IPS-15b (cell line): ENCODE measurements around the gene PIK3C2A.

Source experiments
- H3K27me3 ChIP-seq: one replicate; pipeline ENCODE4 v1.6.1; 2013; ENCODE audit warnings: low read length; ENCODE audit not compliant: control insufficient read depth, insufficient read depth
- H3K36me3 ChIP-seq: one replicate; pipeline ENCODE4 v1.6.1; 2013; ENCODE audit warnings: low read length; ENCODE audit not compliant: control insufficient read depth, insufficient read depth
- H3K4me1 ChIP-seq: one replicate; pipeline ENCODE4 v1.6.1; 2013; ENCODE audit warnings: mild to moderate bottlenecking, low read length; ENCODE audit not compliant: control insufficient read depth, insufficient read depth
- H3K4me3 ChIP-seq: one replicate; pipeline ENCODE4 v1.5.1; 2013; ENCODE audit warnings: low read depth, low read length
- H3K9ac ChIP-seq: one replicate; pipeline ENCODE4 v1.6.1; 2013; ENCODE audit warnings: low read depth, mild to moderate bottlenecking, low read length
- H3K9me3 ChIP-seq: one replicate; pipeline ENCODE4 v1.6.1; 2013; ENCODE audit warnings: mild to moderate bottlenecking, low read length; ENCODE audit not compliant: control insufficient read depth, insufficient read depth

The PIK3C2A gene

GRCh38 chr11:17171916-17172315 lies 35.9 kb downstream of the PIK3C2A start:
- H3K9me3 ChIP-seq: no peaks in the 10 kb centered on the region
- no peak overlapping the region for H3K4me3 ChIP-seq
- H3K9ac ChIP-seq: no peak overlapping the region
- H3K27me3 ChIP-seq: no peaks in the 10 kb centered on the region
- no peaks in the 10 kb centered on the region for H3K4me1 ChIP-seq
- H3K36me3 ChIP-seq: no peaks in the 10 kb centered on the region

- Histone ChIP-seq H3K9ac (no peak overlapping the region), H3K27me3 (no peaks in the 10 kb centered on the region), H3K36me3 (no peaks in the 10 kb centered on the region), H3K4me3 (no peak overlapping the region), H3K9me3 (no peaks in the 10 kb centered on the region), H3K4me1 (no peaks in the 10 kb centered on the region)
Measured at GRCh38 chr11:17171343-17171742, 36.4 kb downstream of the PIK3C2A start.

DNA sequence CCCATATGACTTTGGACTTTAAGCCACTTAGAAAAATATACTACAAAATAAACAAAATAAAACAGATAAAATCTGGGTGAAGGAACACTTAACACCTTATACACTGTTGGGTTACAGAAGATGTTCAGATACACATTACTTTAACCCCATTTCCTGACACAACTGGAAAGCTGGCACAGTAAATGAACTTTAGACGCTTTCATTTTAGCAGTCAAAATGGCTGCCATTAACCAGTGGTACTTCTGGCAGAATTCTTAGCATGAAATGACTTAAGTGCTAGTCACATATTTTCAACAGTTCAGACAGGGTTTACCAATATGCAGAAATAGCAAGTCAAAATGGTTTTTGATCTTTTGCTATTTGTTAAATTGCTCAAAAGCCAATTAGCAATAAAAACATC lies 37.9 kb downstream of the PIK3C2A start:
- H3K4me3 ChIP-seq: no peak overlapping the region
- H3K36me3 ChIP-seq: no peaks in the 10 kb centered on the region
- no peaks in the 10 kb centered on the region for H3K4me1 ChIP-seq
- no peak overlapping the region for H3K9ac ChIP-seq
- no peaks in the 10 kb centered on the region for H3K27me3 ChIP-seq
- no peaks in the 10 kb centered on the region for H3K9me3 ChIP-seq

DNA sequence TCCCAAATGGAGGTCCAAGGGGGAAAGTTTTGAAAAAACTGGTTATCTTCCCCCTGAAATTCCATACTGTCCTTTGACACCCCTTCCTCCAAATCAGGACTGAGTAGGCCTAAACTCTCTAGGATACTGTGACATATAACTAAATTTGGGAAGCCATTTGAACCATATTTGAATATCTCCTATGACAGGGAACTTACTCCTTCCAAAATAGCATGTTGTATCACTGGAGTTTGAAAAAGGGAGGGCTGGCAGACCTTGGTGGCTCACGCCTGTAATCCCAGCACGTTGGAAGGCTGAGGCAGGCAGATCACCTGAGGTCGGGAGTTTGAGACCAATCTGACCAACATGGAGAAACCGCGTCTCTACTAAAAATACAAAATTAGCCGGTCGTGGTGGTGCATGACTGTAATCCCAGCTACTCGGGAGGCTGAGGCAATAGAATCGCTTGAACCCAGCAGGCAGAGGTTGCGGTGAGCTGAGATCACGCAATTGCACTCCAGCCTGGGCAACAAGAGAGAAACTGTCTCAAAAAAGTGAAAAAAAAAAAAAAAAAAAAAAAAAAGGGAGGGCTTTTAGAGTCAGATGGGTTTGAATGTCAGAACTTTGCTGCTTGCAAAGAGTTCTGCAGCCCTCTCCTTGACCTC lies 42.4 kb downstream of the PIK3C2A start:
- no peak overlapping the region for H3K4me3 ChIP-seq
- no peaks in the 10 kb centered on the region for H3K36me3 ChIP-seq
- no peaks in the 10 kb centered on the region for H3K9me3 ChIP-seq
- H3K4me1 ChIP-seq: no peaks in the 10 kb centered on the region
- H3K9ac ChIP-seq: no peak overlapping the region
- H3K27me3 ChIP-seq: no peaks in the 10 kb centered on the region

DNA sequence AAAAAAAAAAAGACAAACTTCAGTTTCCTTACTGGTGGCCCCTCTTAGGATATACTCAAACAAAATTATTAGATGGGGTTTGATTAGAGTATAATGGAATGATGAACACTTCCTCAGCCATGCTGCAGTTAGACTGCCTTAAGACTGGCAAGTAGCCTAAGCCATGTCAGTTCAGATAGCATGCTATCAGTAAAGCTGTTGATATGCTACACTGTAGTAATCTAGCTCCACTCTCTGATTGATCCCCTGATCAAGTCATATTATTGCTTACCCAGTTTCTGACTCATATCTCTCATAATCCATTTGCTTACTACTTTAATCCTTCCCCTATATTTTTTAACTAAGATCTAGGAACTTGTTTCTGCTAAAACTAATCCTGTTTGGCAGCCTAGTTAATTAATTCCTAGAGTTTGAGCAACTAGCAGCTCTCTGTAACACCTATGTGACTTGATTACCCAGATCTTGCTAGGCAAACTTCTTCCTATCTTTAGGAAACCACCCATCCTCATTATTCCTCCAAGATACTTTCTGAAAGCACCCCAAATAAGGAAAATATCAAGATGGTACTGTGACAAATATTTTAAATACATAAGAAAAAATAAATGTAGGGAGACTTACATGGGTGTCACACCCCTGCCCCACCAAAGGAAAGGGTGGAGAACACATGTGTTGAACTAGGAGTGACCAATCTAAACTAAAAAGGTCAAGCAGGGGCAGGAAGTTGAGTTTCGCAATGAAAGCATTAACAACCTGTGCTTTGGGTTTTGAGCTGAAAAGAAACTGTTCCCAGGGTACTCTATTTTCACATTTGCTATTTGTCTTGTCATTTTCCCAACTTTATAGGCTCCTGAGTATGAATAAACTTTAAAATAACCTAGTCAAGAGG lies 43.2 kb downstream of the PIK3C2A start:
- Histone ChIP-seq H3K36me3 (no peaks in the 10 kb centered on the region), H3K4me3 (no peak overlapping the region), H3K27me3 (no peaks in the 10 kb centered on the region), H3K4me1 (no peaks in the 10 kb centered on the region), H3K9ac (no peak overlapping the region), H3K9me3 (no peaks in the 10 kb centered on the region)

DNA sequence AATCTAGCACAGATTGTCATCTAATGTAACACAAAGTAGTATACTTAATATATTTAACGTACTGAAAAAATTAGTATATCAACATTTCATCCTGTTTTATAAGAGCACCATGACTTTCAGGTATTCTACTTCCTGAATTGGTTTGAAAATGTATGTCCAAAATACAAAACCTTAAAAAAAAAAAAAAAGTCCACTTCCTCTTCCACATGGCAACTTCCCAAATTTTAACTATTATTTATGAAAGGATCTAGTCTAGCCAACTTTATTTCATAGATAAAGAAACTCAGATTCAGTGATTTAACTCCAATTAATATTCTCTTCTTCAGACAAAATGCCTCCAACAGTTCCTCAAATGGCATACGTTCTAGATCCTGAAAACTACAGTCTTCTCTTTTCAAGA lies 44.0 kb downstream of the PIK3C2A start:
- no peak overlapping the region for H3K4me3 ChIP-seq
- no peaks in the 10 kb centered on the region for H3K4me1 ChIP-seq
- H3K36me3 ChIP-seq: no peaks in the 10 kb centered on the region
- H3K9me3 ChIP-seq: no peaks in the 10 kb centered on the region
- H3K27me3 ChIP-seq: no peaks in the 10 kb centered on the region
- no peak overlapping the region for H3K9ac ChIP-seq

GRCh38 chr11:17163291-17163690 lies 44.5 kb downstream of the PIK3C2A start:
- no peaks in the 10 kb centered on the region for H3K4me1 ChIP-seq

DNA sequence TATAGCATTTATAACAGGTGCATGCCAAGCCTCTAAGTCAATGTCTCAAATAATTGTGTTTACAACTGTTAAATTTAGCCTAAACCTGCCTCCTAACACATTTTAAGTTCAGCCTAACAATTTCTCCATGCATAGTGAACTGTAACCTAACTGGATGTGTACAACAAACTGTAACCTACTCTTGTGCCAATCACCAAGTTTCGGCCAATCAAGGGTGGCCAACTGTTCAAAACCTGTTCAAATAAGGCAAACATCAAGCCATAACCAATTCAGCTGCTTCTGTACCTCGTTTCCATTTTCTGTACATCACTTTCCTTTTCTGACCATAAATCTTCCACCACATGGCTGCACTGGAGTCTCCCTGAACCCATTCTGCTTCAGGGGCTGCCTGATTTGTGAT lies 45.4 kb downstream of the PIK3C2A start:
- no peak overlapping the region for H3K9ac ChIP-seq
- no peak overlapping the region for H3K4me3 ChIP-seq
- H3K4me1 ChIP-seq: no peaks in the 10 kb centered on the region
- no peaks in the 10 kb centered on the region for H3K36me3 ChIP-seq
- no peaks in the 10 kb centered on the region for H3K9me3 ChIP-seq
- H3K27me3 ChIP-seq: no peaks in the 10 kb centered on the region

More at GRCh38 chr11:17163291-17163690, 44.5 kb downstream of the PIK3C2A start:
- H3K9ac ChIP-seq: no peak overlapping the region
- no peak overlapping the region for H3K4me3 ChIP-seq
- no peaks in the 10 kb centered on the region for H3K27me3 ChIP-seq
- H3K9me3 ChIP-seq: no peaks in the 10 kb centered on the region
- no peaks in the 10 kb centered on the region for H3K36me3 ChIP-seq

- H3K9me3 ChIP-seq: no peaks in the 10 kb centered on the region
- no peak overlapping the region for H3K9ac ChIP-seq
Measured at GRCh38 chr11:17161515-17161914, 46.3 kb downstream of the PIK3C2A start.

GRCh38 chr11:17159441-17159840 lies 48.3 kb downstream of the PIK3C2A start:
- Histone ChIP-seq H3K27me3 (no peaks in the 10 kb centered on the region), H3K9ac (no peak overlapping the region), H3K9me3 (no peaks in the 10 kb centered on the region), H3K4me3 (no peak overlapping the region), H3K36me3 (no peaks in the 10 kb centered on the region), H3K4me1 (no peaks in the 10 kb centered on the region)

More at GRCh38 chr11:17161515-17161914, 46.3 kb downstream of the PIK3C2A start:
- Histone ChIP-seq H3K36me3 (no peaks in the 10 kb centered on the region), H3K4me1 (no peaks in the 10 kb centered on the region), H3K4me3 (no peak overlapping the region), H3K27me3 (no peaks in the 10 kb centered on the region)
